K562 (cell line): Measurements from ENCODE around the gene CALHM4. TPM values are rescaled to one million over a fixed set of nuclear protein-coding genes. Genes with fewer than 3 reads are reported as not detected.

Source experiments
- ATAC-seq: fragments of 200-7000 bp; cut with Tn5 transposase; 3 replicates; pipeline ENCODE4 v1.9.1; 2020; ENCODE audit warnings: moderate library complexity
- BruUV-seq: library from RNA; stranded (reverse); fragments of 400-500 nt; replicated peaks from 2 replicates; lab custom pipeline; 2021; lab: Mats Ljungman, UMichigan
- CTCF ChIA-PET: fragments of 300-600 bp; formaldehyde crosslinking; extraction: SDS; loops from one replicate; lab custom pipeline; 2021; ENCODE audit warnings: low intra/inter-chr PET ratio; lab: Yijun Ruan, JAX
- POLR2A ChIA-PET: fragments of 300-600, 350-650 bp; sonication (Branson Sonifier 250); formaldehyde crosslinking; extraction: SDS; loops from one replicate; lab custom pipeline; 2021; ENCODE audit warnings: antibody characterized with exemption, inconsistent platforms; lab: Yijun Ruan, JAX
- DNase-seq, 4 experiments: peaks; one replicate each; pipeline versions ENCODE4 v3.0.0 to v3.0.0-alpha.2; 2011 to 2018; ENCODE audit warnings: low spot score in 3 of 4, mixed read lengths in 3 of 4; ENCODE audit errors: extremely low read depth in 1 of 4
- FAIRE-seq: peaks from 2 replicates; lab custom pipeline; 2011; peaks lifted over from hg19 to GRCh38; lab: Jason Lieb, UNC
- H2AFZ ChIP-seq: 2 replicates; pipeline ENCODE4 v1.6.0; 2011; ENCODE audit warnings: low read depth, low read length, control low read depth, inconsistent platforms
- H3K27ac ChIP-seq: fragments of 200-600 bp; 3 replicates; pipeline ENCODE4 v1.8.0; 2011; ENCODE audit warnings: low read depth, mild to moderate bottlenecking, control low read depth, inconsistent platforms, low read length, moderate library complexity, mixed read lengths; ENCODE audit errors: extremely low read depth
- H3K27me3 ChIP-seq, 2 experiments: fragments of 300-600 bp in 1 of 2; 2 replicates in 1 of 2; 3 replicates in 1 of 2; pipeline versions ENCODE4 v1.6.0 to v1.8.0; 2011; ENCODE audit warnings: inconsistent platforms in 2 of 2, low read length in 2 of 2, mild to moderate bottlenecking in 1 of 2, mixed read lengths in 1 of 2, moderate library complexity in 1 of 2; ENCODE audit not compliant: control insufficient read depth in 2 of 2, insufficient read depth in 2 of 2
- H3K36me3 ChIP-seq: fragments of 300-600 bp; 3 replicates; pipeline ENCODE4 v1.8.0; 2011; ENCODE audit warnings: mild to moderate bottlenecking, low read length, inconsistent platforms; ENCODE audit not compliant: control insufficient read depth, insufficient read depth
- H3K4me1 ChIP-seq, 2 experiments: fragments of 200-600 bp in 1 of 2; replicated peaks in 1 of 2; 2 replicates in 1 of 2; 3 replicates in 1 of 2; pipeline versions ENCODE4 v1.5.1 to v1.8.0; 2011; ENCODE audit warnings: inconsistent platforms in 2 of 2, low read length in 2 of 2, mild to moderate bottlenecking in 1 of 2, mixed read lengths in 1 of 2, moderate library complexity in 1 of 2; ENCODE audit not compliant: control insufficient read depth in 2 of 2, insufficient read depth in 2 of 2
- H3K4me2 ChIP-seq: 2 replicates; pipeline ENCODE4 v1.6.1; 2011; ENCODE audit warnings: low read length, control low read depth, inconsistent platforms, mixed read lengths; ENCODE audit not compliant: insufficient read depth
- H3K4me3 ChIP-seq: fragments of 200-600 bp; sonication (generic), shearing (Covaris generic); 2 replicates; pipeline ENCODE4 v1.5.1; 2016; ENCODE audit warnings: control low read depth, inconsistent platforms
- H3K79me2 ChIP-seq: fragments of 200-600 bp; 3 replicates; pipeline ENCODE4 v1.8.0; 2011; ENCODE audit warnings: low read length, inconsistent platforms; ENCODE audit not compliant: control insufficient read depth, insufficient read depth
- H3K9ac ChIP-seq, 2 experiments: 2 replicates each; pipeline versions ENCODE4 v1.6.0 to v1.6.1; 2011; ENCODE audit warnings: low read depth in 2 of 2, low read length in 2 of 2, control low read depth in 1 of 2, inconsistent platforms in 1 of 2, mild to moderate bottlenecking in 1 of 2, mixed read lengths in 1 of 2; ENCODE audit not compliant: insufficient read depth in 1 of 2
- H3K9me1 ChIP-seq: one replicate; pipeline ENCODE4 v1.6.0; 2011; ENCODE audit warnings: inconsistent platforms, mild to moderate bottlenecking, low read length, moderate library complexity; ENCODE audit not compliant: control insufficient read depth, insufficient read depth
- H3K9me3 ChIP-seq: replicated peaks from 2 replicates; pipeline ENCODE4 v1.5.1; 2011; ENCODE audit warnings: low read depth, low read length, inconsistent platforms; ENCODE audit not compliant: control insufficient read depth, insufficient read depth
- H4K20me1 ChIP-seq: replicated peaks from 2 replicates; pipeline ENCODE4 v1.6.1; 2011; ENCODE audit warnings: low read length, inconsistent platforms, mixed read lengths; ENCODE audit not compliant: control insufficient read depth, insufficient read depth
- LEF1 ChIP-seq: fragments of 450-650 bp; IDR thresholded peaks from 2 replicates; pipeline ENCODE4 v1.6.1; 2016; ENCODE audit warnings: mild to moderate bottlenecking
- MEF2D ChIP-seq: conservative IDR thresholded peaks from 2 replicates; pipeline ENCODE4 v1.6.1; 2016; ENCODE audit warnings: low read depth, missing genetic modification characterization, missing compliant biosample characterization
- RFX5 ChIP-seq: IDR thresholded peaks from 2 replicates; pipeline ENCODE4 v1.6.1; 2011; ENCODE audit warnings: low read depth, mild to moderate bottlenecking, improper control_type of control experiment, low read length
- SMC3 ChIP-seq: conservative IDR thresholded peaks from 2 replicates; pipeline ENCODE4 v1.6.1; 2011; ENCODE audit warnings: low read depth, low read length, improper control_type of control experiment; ENCODE audit not compliant: insufficient read depth
- TEAD4 ChIP-seq, 2 experiments: sonication (generic) in 1 of 2; formaldehyde crosslinking in 1 of 2; IDR thresholded peaks; 2 replicates each; pipeline versions ENCODE4 v1.6.1 to v1.8.0; 2012 to 2022; ENCODE audit warnings: borderline replicate concordance in 1 of 2, inconsistent platforms in 1 of 2, low read length in 1 of 2, mild to moderate bottlenecking in 1 of 2, missing genetic modification reagents in 1 of 2
- ZNF445 ChIP-seq: fragments of 250-450 bp; sonication (Bioruptor Pico); IDR thresholded peaks from 2 replicates; pipeline ENCODE4 v1.4.0; 2020; ENCODE audit warnings: low read depth, mild to moderate bottlenecking, moderate library complexity
- WGBS: fragments of 100-300 bp; shearing (Covaris generic); methylation state at CpG from one replicate; pipeline ENCODE4 v1.1.6; 2016; ENCODE audit warnings: low coverage, mixed read lengths; ENCODE audit not compliant: insufficient coverage; ENCODE audit errors: missing lambda C conversion rate; 5-methylcytosine and 5-hydroxymethylcytosine counted together
- in situ Hi-C: fragments of 300-500 bp; cut with MboI; formaldehyde crosslinking; loops from 4 replicates; pipeline ENCODE4 v1.15.0; 2018; ENCODE audit warnings: inconsistent platforms, mixed read lengths
- intact Hi-C: fragments of 100-400 bp; cut with micrococcal nuclease; formaldehyde crosslinking; loops from 2 replicates; pipeline ENCODE4 v1.14.2; 2022
- polyA plus RNA-seq, 8 experiments: library from polyadenylated mRNA; depleted of rRNA in 4 of 8; stranded (reverse) in 5 of 8; unstranded in 3 of 8; fragments of >200 nt; fragmentation: Nextera tagmentation in 2 of 8; fragmentation: Illumina TruSeq in 1 of 8; extraction: Ambion mirVana in 2 of 8; extraction: Trizol in 1 of 8; gene quantifications; 2 replicates each; pipeline versions ENCODE4 v1.2.1 to v1.2.3, GENCODE V29; 2011 to 2014; ENCODE audit warnings: inconsistent platforms in 1 of 8, missing spikeins in 1 of 8
- total RNA-seq, 7 experiments: library from RNA; depleted of rRNA in 6 of 7; stranded (reverse); fragments of >200 nt in 6 of 7; fragmentation: Illumina TruSeq in 2 of 7; extraction: Trizol in 2 of 7; gene quantifications; 2 replicates each; pipeline versions ENCODE4 v1.2.1 to v1.2.3, GENCODE V29; 2011 to 2021; ENCODE audit warnings: low replicate concordance in 1 of 7
- TF ChIP-seq, protein P1 (sequence below), 3 experiments: IDR thresholded peaks in 2 of 3; conservative IDR thresholded peaks in 1 of 3; 2 replicates each; pipeline ENCODE4 v1.5.1; 2011 to 2012; ENCODE audit warnings: low read length in 3 of 3, mild to moderate bottlenecking in 3 of 3, control low read depth in 2 of 3, improper control_type of control experiment in 1 of 3, inconsistent platforms in 1 of 3, low read depth in 1 of 3, mixed read lengths in 1 of 3, moderate library complexity in 1 of 3; ENCODE audit not compliant: insufficient read depth in 2 of 3
- TF ChIP-seq, protein P2 (sequence below), 3 experiments: fragments of 200-800 bp in 1 of 3; fragments of 250-450 bp in 1 of 3; fragments of 450-650 bp in 1 of 3; sonication (Bioruptor Pico) in 1 of 3; sonication (Bioruptor generic) in 1 of 3; formaldehyde crosslinking in 1 of 3; IDR thresholded peaks; 2 replicates each; pipeline versions ENCODE4 v1.6.1 to v1.8.0; 2016 to 2022; ENCODE audit warnings: mild to moderate bottlenecking in 2 of 3, missing genetic modification characterization in 2 of 3, missing compliant biosample characterization in 1 of 3, moderate library complexity in 1 of 3
- TF ChIP-seq, protein P3 (sequence below): fragments of 450-650 bp; formaldehyde crosslinking; IDR thresholded peaks from 2 replicates; pipeline ENCODE4 v1.4.0; 2020; ENCODE audit warnings: mild to moderate bottlenecking, mixed read lengths

CALHM4 gene
- total and polyA plus RNA-seq, 9 of the 15 experiments (the other 6 are each of a cell fraction or from before 2014, with no cell fraction given): not detected

DNA sequence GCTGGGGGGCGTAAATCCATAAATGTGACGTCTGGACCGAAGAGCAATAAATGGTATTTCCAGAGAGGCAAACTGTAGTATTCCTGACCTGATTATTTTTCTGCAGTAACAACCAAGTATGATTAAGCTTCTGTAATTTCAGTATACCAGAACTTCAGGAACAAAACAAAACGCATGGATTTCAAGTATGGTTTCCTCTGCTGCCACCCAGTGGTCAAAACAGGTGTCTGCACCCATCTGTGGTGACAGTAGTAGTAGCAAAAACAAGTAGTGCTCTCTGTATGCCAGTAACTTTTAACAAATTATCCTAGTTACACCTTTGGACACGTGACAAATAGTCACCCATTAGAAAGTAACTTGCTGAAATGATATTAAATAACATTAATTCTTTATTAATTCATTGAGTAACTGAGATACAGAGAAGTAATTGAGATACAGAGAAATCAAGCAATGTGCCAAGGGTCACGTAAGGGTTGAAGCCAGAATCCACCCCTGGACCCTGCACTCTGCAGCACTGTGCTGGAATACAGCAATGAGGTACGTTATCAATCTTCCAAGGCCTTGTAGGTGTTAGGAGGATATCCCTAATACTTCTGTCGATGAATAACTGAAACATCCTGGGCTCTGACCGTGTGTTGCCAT, 7.9 kb downstream of the CALHM4 start:
- no peaks in the 10 kb centered on the region for H3K9me1 ChIP-seq
- H3K4me1 ChIP-seq: peaks cover 15 to 17% of the 10 kb centered on the region in 2 experiments; a peak in 4 of 5 replicates
- ATAC-seq: peak; percentile 82
- no peaks in the 10 kb centered on the region for H3K79me2 ChIP-seq
- POLR2A ChIA-PET: interaction anchor here (1.3 to 1.6 kb wide), 2 partner anchors 10 to 23 kb away, joined by 3 to 11 read pairs; partner anchors contain the start of gene RWDD1
- H3K36me3 ChIP-seq: no peaks in the 10 kb centered on the region
- no peaks in the 10 kb centered on the region for H3K9me3 ChIP-seq
- CTCF ChIA-PET: interaction anchor here (0.8 to 1.8 kb wide), 6 partner anchors 25 to 445 kb away, joined by 3 to 7 read pairs (median 5); no protein-coding TSS in a partner anchor
- in situ Hi-C loops (no loop called here), intact Hi-C loops (loop anchor here (1.0 to 2.0 kb wide), 4 partner anchors 25 to 293 kb away; no protein-coding TSS in a partner anchor)
- H3K27ac ChIP-seq: no peak overlapping the region
- DNase-seq: peak; percentile 62 to 84 (median 67)
- no TSS peak for BruUV-seq
- H4K20me1 ChIP-seq: no peaks in the 10 kb centered on the region
- no peak overlapping the region for H3K4me3 ChIP-seq
- WGBS: 54% methylated on average over 9 of the region's 9 CpGs
- no peak overlapping the region for H3K9ac ChIP-seq
- peak; percentile 96 for FAIRE-seq
- no peak overlapping the region for H3K4me2 ChIP-seq
- H2AFZ ChIP-seq: peak overlapping the region; percentile 98
- no peaks in the 10 kb centered on the region for H3K27me3 ChIP-seq
- TF ChIP-seq ZNF445 (no peak), TEAD4 (IDR thresholded peaks at IDR 0.05; ENCODE audit: low read length) (0 out of 2 replicates have a peak, but pooled peaks have one; percentile 26), TEAD4 (CRISPR knock-in tag; IDR thresholded peaks at IDR 0.05; ENCODE audit: borderline replicate concordance) (no peak), MEF2D (no peak), RFX5 (no peak), SMC3 (peak; percentile 53; the same call in 1 of the 2 replicates), LEF1 (no peak)
- TF ChIP-seq, protein P1, sequence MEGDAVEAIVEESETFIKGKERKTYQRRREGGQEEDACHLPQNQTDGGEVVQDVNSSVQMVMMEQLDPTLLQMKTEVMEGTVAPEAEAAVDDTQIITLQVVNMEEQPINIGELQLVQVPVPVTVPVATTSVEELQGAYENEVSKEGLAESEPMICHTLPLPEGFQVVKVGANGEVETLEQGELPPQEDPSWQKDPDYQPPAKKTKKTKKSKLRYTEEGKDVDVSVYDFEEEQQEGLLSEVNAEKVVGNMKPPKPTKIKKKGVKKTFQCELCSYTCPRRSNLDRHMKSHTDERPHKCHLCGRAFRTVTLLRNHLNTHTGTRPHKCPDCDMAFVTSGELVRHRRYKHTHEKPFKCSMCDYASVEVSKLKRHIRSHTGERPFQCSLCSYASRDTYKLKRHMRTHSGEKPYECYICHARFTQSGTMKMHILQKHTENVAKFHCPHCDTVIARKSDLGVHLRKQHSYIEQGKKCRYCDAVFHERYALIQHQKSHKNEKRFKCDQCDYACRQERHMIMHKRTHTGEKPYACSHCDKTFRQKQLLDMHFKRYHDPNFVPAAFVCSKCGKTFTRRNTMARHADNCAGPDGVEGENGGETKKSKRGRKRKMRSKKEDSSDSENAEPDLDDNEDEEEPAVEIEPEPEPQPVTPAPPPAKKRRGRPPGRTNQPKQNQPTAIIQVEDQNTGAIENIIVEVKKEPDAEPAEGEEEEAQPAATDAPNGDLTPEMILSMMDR (IDR thresholded peaks at IDR 0.05 in 2 of 3, conservative IDR thresholded peaks at IDR 0.05 in 1 of 3; ENCODE audit: insufficient read depth in 2 of 3, low read depth in 1 of 3, low read length in 3 of 3): peak; percentile 76 to 88 (median 84)
- TF ChIP-seq, protein P2, sequence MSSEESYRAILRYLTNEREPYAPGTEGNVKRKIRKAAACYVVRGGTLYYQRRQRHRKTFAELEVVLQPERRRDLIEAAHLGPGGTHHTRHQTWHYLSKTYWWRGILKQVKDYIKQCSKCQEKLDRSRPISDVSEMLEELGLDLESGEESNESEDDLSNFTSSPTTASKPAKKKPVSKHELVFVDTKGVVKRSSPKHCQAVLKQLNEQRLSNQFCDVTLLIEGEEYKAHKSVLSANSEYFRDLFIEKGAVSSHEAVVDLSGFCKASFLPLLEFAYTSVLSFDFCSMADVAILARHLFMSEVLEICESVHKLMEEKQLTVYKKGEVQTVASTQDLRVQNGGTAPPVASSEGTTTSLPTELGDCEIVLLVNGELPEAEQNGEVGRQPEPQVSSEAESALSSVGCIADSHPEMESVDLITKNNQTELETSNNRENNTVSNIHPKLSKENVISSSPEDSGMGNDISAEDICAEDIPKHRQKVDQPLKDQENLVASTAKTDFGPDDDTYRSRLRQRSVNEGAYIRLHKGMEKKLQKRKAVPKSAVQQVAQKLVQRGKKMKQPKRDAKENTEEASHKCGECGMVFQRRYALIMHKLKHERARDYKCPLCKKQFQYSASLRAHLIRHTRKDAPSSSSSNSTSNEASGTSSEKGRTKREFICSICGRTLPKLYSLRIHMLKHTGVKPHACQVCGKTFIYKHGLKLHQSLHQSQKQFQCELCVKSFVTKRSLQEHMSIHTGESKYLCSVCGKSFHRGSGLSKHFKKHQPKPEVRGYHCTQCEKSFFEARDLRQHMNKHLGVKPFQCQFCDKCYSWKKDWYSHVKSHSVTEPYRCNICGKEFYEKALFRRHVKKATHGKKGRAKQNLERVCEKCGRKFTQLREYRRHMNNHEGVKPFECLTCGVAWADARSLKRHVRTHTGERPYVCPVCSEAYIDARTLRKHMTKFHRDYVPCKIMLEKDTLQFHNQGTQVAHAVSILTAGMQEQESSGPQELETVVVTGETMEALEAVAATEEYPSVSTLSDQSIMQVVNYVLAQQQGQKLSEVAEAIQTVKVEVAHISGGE (CRISPR knock-in tag; IDR thresholded peaks at IDR 0.05): no peak
- TF ChIP-seq, protein P3, sequence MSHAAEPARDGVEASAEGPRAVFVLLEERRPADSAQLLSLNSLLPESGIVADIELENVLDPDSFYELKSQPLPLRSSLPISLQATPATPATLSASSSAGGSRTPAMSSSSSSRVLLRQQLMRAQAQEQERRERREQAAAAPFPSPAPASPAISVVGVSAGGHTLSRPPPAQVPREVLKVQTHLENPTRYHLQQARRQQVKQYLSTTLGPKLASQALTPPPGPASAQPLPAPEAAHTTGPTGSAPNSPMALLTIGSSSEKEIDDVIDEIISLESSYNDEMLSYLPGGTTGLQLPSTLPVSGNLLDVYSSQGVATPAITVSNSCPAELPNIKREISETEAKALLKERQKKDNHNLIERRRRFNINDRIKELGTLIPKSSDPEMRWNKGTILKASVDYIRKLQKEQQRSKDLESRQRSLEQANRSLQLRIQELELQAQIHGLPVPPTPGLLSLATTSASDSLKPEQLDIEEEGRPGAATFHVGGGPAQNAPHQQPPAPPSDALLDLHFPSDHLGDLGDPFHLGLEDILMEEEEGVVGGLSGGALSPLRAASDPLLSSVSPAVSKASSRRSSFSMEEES (CRISPR knock-in tag): peak; percentile 13; the same call in 1 of the 2 replicates
